ENCODE data around the gene CORO2B. TPM values are rescaled to one million over a fixed set of nuclear protein-coding genes. Genes with fewer than 3 reads are reported as not detected.
"Not testable (repeated sequence)": the region's sequence is repeated elsewhere in the genome, so short reads cannot be mapped to it uniquely, and the experiment has no call there.

CORO2B gene
- total RNA-seq, 2 experiments from 2014 or later, result 0.09 to 0.11 TPM

DNA sequence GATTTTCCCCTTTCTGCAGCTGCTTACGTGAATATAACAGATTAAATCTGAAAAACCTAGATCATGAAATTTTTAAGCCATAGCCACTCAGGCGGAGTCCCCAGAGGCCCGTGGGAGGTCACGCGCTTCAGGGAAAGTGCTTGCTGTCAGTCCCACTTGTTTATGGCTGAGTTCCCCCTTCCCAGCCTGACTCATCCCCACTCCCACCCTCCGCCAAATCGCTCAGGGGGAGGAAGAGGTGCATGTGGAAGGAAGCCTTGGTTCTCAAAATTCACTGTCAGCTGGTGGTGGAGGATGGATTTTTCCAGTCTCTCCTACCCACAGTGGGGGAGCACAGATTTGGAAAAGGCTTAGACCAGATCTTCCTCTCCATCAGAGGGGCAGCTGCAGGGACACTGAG is 67.4 kb downstream of the CORO2B start:
- H3K36me3 Mint-ChIP-seq (ENCODE audit: low read depth), result no peaks in the 10 kb centered on the region
- H3K27me3 Mint-ChIP-seq, result peaks cover 2% of the 10 kb centered on the region
- intact Hi-C loops (cut with DNase I, micrococcal nuclease), result no loop called here
- ATAC-seq, result no peak
- H3K4me1 Mint-ChIP-seq, result no peaks in the 10 kb centered on the region
- POLR2A ChIA-PET, result no interaction called here
- no peak overlapping the region for H3K27ac Mint-ChIP-seq
- no peak for DNase-seq
- CTCF ChIA-PET, result interaction anchor here (1.4 to 2.4 kb wide), 2 partner anchors 24 to 86 kb away, joined by 4 to 7 read pairs; no protein-coding TSS in a partner anchor
- H3K4me3 Mint-ChIP-seq, result no peak overlapping the region
- H3K9me3 Mint-ChIP-seq (ENCODE audit: low read depth), result no peaks in the 10 kb centered on the region

DNA sequence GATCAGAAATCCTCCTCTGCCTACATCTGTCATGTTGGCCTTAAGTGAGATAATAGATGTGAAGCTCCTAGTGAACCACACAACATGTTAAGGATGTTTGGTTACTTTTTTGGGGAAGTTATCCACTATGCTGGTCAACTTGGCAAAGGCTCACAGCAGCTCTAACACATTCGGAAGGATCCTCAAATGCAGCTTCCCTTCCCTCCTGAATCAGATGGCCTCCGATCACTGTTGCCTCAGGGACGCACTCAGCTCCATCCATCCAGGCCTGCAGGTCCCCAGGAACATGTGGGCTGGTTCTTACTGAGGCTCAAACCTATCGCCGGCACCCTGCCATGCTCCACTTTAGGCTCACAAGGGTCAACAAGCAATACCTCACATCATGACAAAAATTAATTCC is 67.9 kb downstream of the CORO2B start:
- Mint-ChIP-seq H3K27ac (no peak overlapping the region), H3K9me3 (ENCODE audit: low read depth) (no peaks in the 10 kb centered on the region), H3K36me3 (ENCODE audit: low read depth) (no peaks in the 10 kb centered on the region), H3K4me3 (no peak overlapping the region), H3K4me1 (no peaks in the 10 kb centered on the region), H3K27me3 (peaks cover 2% of the 10 kb centered on the region)
- ChIA-PET CTCF (interaction anchor here (1.4 to 2.4 kb wide), 2 partner anchors 24 to 87 kb away, joined by 4 to 7 read pairs; no protein-coding TSS in a partner anchor), POLR2A (no interaction called here)
- DNase-seq, result no peak
- no peak for ATAC-seq
- intact Hi-C loops (cut with DNase I, micrococcal nuclease), result no loop called here

DNA sequence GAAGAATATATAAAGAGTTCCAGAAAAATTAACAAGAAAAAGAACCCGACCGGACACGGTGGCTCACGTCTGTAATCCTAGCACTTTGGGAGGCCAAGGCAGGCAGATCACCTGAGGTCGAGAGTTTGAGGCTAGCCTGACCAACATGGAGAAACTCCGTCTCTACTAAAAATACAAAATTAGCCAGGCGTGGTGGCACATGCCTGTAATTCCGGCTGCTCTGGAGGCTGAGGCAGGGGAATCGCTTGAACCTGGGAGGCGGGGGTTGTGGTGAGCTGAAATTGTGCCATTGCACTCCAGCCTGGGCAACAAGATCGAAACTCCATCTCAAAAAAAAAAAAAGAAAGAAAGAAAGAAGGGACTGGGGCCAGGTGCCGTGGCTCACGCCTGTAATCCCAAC is 68.6 kb downstream of the CORO2B start:
- DNase-seq; H3K36me3 Mint-ChIP-seq (ENCODE audit: low read depth); H3K27me3 Mint-ChIP-seq; POLR2A ChIA-PET; ATAC-seq; H3K9me3 Mint-ChIP-seq (ENCODE audit: low read depth); H3K4me3 Mint-ChIP-seq; H3K27ac Mint-ChIP-seq; H3K4me1 Mint-ChIP-seq; CTCF ChIA-PET; intact Hi-C loops (cut with DNase I, micrococcal nuclease): not testable (repeated sequence)

DNA sequence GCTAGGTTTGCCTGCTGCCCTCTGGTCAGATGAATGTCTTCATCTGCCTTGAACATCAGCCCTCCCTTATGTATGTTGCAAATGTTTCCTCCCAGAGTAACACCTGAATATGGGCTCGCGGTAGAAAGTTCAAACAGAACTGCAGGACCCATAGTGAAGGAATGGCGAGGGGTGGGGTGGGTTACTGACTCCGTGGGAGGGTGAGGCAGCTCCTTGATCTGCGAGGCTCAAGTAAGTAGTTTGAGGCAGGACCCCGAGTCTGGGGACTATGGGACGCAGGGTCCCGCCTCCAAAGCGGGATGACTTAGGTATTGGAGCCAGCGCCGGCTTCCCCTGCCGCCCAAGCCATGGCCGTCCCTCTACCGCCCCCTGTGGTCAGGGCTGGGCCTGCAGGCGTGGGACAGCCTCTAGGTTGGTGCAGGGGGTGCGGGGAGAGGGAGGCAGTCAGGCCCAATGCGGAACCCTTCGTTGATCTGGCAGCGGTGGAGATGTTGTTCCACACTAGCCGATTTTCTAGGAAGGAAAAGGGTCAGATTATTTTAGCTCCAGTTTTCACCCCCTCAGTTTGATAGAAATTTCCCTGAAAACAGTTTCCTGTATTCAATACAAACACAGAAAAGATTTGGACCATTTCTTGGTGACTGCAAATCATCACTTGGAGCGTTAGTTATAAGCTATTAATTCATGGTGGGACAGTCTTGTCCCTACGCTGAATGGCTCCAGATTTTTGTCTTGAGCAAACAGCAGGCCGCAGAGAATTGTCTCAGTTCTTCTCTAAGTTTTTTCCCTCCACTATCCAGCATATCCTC is 72.3 kb downstream of the CORO2B start:
- intact Hi-C loops (cut with DNase I, micrococcal nuclease), result loop anchor here in 1 of 2 experiments (1.0 kb wide), 1 partner anchor 92 kb away; no protein-coding TSS in a partner anchor
- no peaks in the 10 kb centered on the region for H3K4me1 Mint-ChIP-seq
- ChIA-PET POLR2A (no interaction called here), CTCF (interaction anchor here (0.6 to 2.1 kb wide), 13 partner anchors 19 to 1800 kb away, joined by 3 to 10 read pairs (median 3); no protein-coding TSS in a partner anchor)
- ATAC-seq, result peak; percentile 68
- DNase-seq, result peak; percentile 73
- H3K9me3 Mint-ChIP-seq (ENCODE audit: low read depth), result no peaks in the 10 kb centered on the region
- no peak overlapping the region for H3K4me3 Mint-ChIP-seq
- H3K27ac Mint-ChIP-seq, result no peak overlapping the region
- H3K36me3 Mint-ChIP-seq (ENCODE audit: low read depth), result no peaks in the 10 kb centered on the region
- no peaks in the 10 kb centered on the region for H3K27me3 Mint-ChIP-seq

DNA sequence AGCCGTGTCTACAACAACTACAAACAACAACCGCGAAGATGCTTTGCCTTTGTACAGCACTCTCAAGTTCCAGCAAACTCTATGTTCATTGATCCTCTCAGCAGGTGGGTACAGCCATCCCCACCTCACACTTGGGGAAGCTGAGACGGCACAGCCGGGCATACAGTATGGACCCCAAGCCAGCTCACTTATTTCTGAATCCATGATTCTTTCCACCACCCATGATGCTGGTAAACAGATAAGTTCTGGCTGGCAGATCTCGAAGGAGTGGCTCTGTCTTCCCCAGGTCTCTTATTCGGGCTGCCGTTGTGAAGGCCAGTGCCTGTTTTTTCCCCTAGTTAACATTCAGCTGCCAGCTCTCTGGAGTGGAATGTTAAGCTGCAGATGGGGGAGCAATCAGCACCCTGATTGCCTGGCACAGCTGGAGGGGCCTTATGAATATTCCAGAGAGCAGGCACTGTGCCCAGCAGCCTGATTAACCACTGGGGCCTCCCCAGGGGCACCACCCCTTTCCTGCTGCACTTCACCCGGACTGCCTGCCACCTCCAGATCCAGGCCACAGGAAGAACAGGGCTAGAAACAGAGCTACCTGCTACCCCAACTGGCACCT is 73.2 kb downstream of the CORO2B start:
- Mint-ChIP-seq H3K27ac (no peak overlapping the region), H3K27me3 (no peaks in the 10 kb centered on the region), H3K4me1 (no peaks in the 10 kb centered on the region), H3K36me3 (ENCODE audit: low read depth) (no peaks in the 10 kb centered on the region), H3K9me3 (ENCODE audit: low read depth) (no peaks in the 10 kb centered on the region), H3K4me3 (no peak overlapping the region)
- intact Hi-C loops (cut with DNase I, micrococcal nuclease), result loop anchor here in 1 of 2 experiments (1.0 kb wide), 1 partner anchor 93 kb away; no protein-coding TSS in a partner anchor
- ATAC-seq (no peak), DNase-seq (no peak)
- CTCF ChIA-PET, result interaction anchor here (0.5 to 2.1 kb wide), 14 partner anchors 18 to 466 kb away, joined by 3 to 10 read pairs (median 3); no protein-coding TSS in a partner anchor
- POLR2A ChIA-PET, result no interaction called here

DNA sequence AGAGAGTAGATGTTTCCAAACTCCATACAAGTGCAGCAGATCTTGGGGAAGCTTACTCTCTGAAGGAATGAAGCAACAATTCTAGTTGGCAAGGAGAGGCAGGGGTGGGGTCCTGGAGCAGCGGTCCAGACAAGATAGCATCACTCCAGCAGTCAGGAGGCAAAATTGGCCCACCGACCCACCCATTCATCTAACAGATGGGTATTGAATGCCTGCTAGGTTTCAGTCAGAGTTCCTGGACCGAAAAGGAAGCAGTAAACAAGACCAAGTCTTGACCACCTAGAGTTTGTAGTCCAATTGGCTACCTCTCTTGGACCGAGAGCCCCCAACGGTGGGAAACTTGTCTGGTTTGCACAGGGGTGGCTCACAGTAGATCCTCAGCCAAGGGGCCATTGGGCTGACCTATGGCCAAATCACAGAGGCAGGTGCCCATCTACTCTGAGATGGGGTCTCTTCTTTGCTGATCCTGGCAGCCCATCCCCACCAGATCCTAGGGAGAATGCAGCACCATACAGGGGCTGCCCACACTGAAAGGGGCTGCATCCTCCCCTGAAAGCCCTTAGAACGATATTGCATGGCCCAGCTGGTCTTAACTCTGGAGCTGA is 74.3 kb downstream of the CORO2B start:
- H3K4me1 Mint-ChIP-seq, result no peaks in the 10 kb centered on the region
- no peaks in the 10 kb centered on the region for H3K27me3 Mint-ChIP-seq
- H3K9me3 Mint-ChIP-seq (ENCODE audit: low read depth), result no peaks in the 10 kb centered on the region
- ChIA-PET CTCF (interaction anchor here (0.9 to 1.8 kb wide), 4 partner anchors 17 to 102 kb away, joined by 3 to 7 read pairs (median 4); no protein-coding TSS in a partner anchor), POLR2A (no interaction called here)
- no peak overlapping the region for H3K27ac Mint-ChIP-seq
- DNase-seq (no peak), ATAC-seq (no peak)
- no peak overlapping the region for H3K4me3 Mint-ChIP-seq
- intact Hi-C loops (cut with DNase I, micrococcal nuclease), result no loop called here
- H3K36me3 Mint-ChIP-seq (ENCODE audit: low read depth), result no peaks in the 10 kb centered on the region

DNA sequence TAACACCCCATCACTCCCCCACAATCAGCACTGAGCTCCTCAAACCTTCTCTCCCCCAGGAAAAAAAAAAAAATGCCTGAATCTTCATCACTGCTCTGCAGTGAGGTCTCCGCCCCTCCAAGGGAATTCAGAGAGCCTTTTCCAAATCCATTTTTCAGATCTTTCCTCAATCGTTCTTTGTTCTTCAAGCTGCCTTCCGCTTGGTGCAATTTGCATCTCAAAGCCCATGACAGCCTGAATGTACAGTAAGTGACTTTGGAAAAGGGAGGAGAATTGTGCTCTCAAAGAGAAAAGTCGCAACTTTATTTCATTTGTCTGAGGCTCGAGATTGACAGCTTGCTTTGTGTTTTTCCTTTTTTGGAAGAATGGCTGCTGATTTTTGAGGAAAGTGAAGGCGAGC is 75.0 kb downstream of the CORO2B start:
- DNase-seq (no peak), ATAC-seq (no peak)
- H3K4me1 Mint-ChIP-seq, result no peaks in the 10 kb centered on the region
- no peaks in the 10 kb centered on the region for H3K9me3 Mint-ChIP-seq (ENCODE audit: low read depth)
- POLR2A ChIA-PET, result no interaction called here
- H3K27me3 Mint-ChIP-seq, result no peaks in the 10 kb centered on the region
- CTCF ChIA-PET, result interaction anchor here (1.0 to 1.9 kb wide), 2 partner anchors 20 to 94 kb away, joined by 3 to 4 read pairs; no protein-coding TSS in a partner anchor
- no peak overlapping the region for H3K4me3 Mint-ChIP-seq
- no peaks in the 10 kb centered on the region for H3K36me3 Mint-ChIP-seq (ENCODE audit: low read depth)
- no peak overlapping the region for H3K27ac Mint-ChIP-seq
- intact Hi-C loops (cut with DNase I, micrococcal nuclease), result no loop called here

DNA sequence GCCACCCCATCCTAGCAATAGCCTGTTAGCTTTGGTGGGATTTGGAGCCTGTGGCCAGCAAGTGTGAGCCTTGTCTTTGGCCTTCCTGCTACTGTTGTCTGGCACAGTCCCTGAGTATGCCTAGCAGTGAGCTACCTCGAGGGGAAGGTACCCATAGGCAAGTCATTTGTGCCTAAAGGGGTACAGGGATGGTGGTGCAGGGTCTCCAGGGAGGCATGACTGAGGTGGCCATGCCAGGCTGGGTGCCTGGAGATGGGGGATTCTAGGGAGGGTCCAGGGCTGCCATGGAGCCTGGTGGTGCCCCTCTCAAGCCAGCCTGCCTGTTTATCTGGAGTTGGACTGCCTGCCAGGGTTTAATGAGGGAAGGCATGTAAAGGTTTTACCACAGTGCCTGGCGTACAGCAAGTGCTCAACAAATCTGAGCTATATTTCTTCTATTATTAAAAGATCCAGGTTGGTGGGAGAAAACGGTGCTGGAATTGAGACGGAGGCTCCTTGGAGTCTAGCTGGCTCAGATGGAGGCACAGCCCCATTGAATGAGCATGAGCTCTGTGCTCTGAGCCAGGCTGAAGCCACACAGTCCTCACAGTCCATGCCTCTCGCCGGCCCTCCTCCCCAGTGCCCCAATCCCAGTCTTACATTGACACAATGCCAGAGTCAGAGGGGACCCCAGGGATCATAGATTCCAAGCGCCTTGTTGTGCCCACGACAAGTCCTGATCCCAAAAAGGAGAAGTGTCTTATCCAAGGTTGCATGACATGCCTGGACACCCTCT is 76.2 kb downstream of the CORO2B start:
- POLR2A ChIA-PET, result no interaction called here

DNA sequence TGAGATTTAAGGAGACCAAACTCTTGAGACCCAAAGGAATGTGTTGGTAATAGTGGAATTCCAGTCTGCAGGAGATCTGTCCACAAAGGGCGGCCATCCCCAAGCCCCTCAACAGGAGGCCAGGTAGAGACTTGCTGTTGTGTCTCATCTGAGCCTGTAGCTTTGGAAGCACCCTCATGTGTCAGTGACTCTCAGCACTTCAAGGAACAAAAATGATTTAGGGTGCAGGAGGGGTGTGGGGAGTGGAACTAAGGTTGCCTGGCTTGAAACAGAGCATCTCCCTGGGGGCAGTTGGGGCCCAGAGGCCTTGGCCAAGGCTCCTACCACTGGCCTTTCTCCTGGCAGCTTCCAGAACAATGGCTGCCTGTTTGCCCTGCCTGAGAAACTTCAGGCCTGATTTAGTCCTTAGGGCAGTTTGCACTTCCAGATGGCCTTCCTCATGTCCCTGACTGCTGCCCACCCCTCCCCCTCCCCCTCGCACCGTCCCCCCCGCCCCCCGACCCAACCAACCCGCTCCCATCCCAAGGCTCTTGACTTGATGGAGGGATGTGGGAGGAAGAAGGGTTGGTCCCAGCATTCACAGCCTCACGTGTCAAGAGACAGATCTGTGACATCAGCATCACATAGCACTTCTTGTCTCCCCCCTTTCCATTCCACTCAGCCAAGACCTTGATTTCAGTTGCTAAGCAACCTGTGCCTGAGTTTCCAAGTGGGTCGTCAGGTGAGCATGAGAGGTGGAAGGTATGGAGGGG is 77.1 kb downstream of the CORO2B start:
- POLR2A ChIA-PET, result no interaction called here
- H3K36me3 Mint-ChIP-seq (ENCODE audit: low read depth), result no peaks in the 10 kb centered on the region
- ATAC-seq, result no peak
- CTCF ChIA-PET, result interaction anchor here (0.7 to 1.9 kb wide), 2 partner anchors 18 to 49 kb away, joined by 3 to 4 read pairs; no protein-coding TSS in a partner anchor
- H3K27ac Mint-ChIP-seq, result no peak overlapping the region
- intact Hi-C loops (cut with DNase I, micrococcal nuclease), result no loop called here
- no peaks in the 10 kb centered on the region for H3K27me3 Mint-ChIP-seq
- no peaks in the 10 kb centered on the region for H3K4me1 Mint-ChIP-seq
- no peaks in the 10 kb centered on the region for H3K9me3 Mint-ChIP-seq (ENCODE audit: low read depth)
- H3K4me3 Mint-ChIP-seq, result no peak overlapping the region
- no peak for DNase-seq

More for the DNA sequence above, 76.2 kb downstream of the CORO2B start:
- no peaks in the 10 kb centered on the region for H3K27me3 Mint-ChIP-seq
- no peaks in the 10 kb centered on the region for H3K9me3 Mint-ChIP-seq (ENCODE audit: low read depth)
- intact Hi-C loops (cut with DNase I, micrococcal nuclease), result no loop called here
- H3K36me3 Mint-ChIP-seq (ENCODE audit: low read depth), result no peaks in the 10 kb centered on the region
- ATAC-seq, result no peak
- CTCF ChIA-PET, result interaction anchor here (0.7 to 1.9 kb wide), 2 partner anchors 19 to 48 kb away, joined by 3 to 4 read pairs; no protein-coding TSS in a partner anchor
- no peak for DNase-seq
- no peaks in the 10 kb centered on the region for H3K4me1 Mint-ChIP-seq
- no peak overlapping the region for H3K27ac Mint-ChIP-seq
- no peak overlapping the region for H3K4me3 Mint-ChIP-seq

DNA sequence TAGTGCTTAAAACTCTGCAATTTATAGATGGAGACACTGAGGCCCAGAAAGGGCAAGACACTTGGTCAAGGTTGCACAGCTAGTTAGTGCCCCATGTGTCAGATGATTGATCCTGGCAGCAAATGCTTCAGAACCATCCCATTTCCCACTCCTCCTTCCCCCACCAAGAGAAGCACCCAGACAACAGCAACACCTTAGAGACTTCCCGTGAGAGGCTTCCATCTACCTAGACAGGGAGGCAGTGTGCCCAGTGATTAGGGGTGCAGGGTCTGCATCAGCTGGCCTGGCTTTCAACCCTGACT is 77.6 kb downstream of the CORO2B start:
- no peaks in the 10 kb centered on the region for H3K9me3 Mint-ChIP-seq (ENCODE audit: low read depth)
- no peaks in the 10 kb centered on the region for H3K27me3 Mint-ChIP-seq
- H3K4me1 Mint-ChIP-seq, result no peaks in the 10 kb centered on the region
- POLR2A ChIA-PET, result no interaction called here
- intact Hi-C loops (cut with DNase I, micrococcal nuclease), result no loop called here
- no peak overlapping the region for H3K4me3 Mint-ChIP-seq
- ATAC-seq (no peak), DNase-seq (no peak)
- no peaks in the 10 kb centered on the region for H3K36me3 Mint-ChIP-seq (ENCODE audit: low read depth)
- CTCF ChIA-PET, result no interaction called here
- H3K27ac Mint-ChIP-seq, result no peak overlapping the region

Measured in activated CD4-positive, alpha-beta T cell treated with anti-CD3 and anti-CD28 coated beads for 36 hours (primary cell).